Stimulated activated CD8-positive, alpha-beta memory T cell treated with anti-CD3 and anti-CD28 coated beads, Interleukin-4, amount 100 ng/mL, for 24 hours (primary cell): ENCODE results near the gene PCGF3.
"Not testable (repeated sequence)": the region's sequence is repeated elsewhere in the genome, so short reads cannot be mapped to it uniquely, and the experiment has no call there.

Source experiments
- DNase-seq: peaks from one replicate; pipeline ENCODE4 v3.0.0-alpha.2; 2020; ENCODE audit warnings: low read depth

Gene PCGF3

GRCh38 chr4:683247-683897, 22.3 kb upstream of the PCGF3 start:
- no peak for DNase-seq

- DNase-seq = no peak
Measured at GRCh38 chr4:683982-684622, 21.5 kb upstream of the PCGF3 start.

GRCh38 chr4:684623-685327, 20.9 kb upstream of the PCGF3 start:
- no peak for DNase-seq

GRCh38 chr4:685679-686412, 19.8 kb upstream of the PCGF3 start:
- no peak for DNase-seq

- no peak for DNase-seq
Measured at GRCh38 chr4:686413-687040, 19.1 kb upstream of the PCGF3 start.

GRCh38 chr4:687048-687970, 18.3 kb upstream of the PCGF3 start:
- DNase-seq = no peak

- no peak for DNase-seq
Measured at GRCh38 chr4:687971-688853, 17.4 kb upstream of the PCGF3 start.

GRCh38 chr4:688854-689681, 16.6 kb upstream of the PCGF3 start, which contains the start of gene SLC49A3:
Gene SLC49A3, minus strand, starts transcription at chr4:689151. Its CDS starts 24 bp downstream, at chr4:689127.
- no peak for DNase-seq

- DNase-seq = no peak
Measured at GRCh38 chr4:689723-690122, 15.9 kb upstream of the PCGF3 start.

GRCh38 chr4:692771-693554, 12.7 kb upstream of the PCGF3 start:
- no peak for DNase-seq

GRCh38 chr4:694341-694940, 11.2 kb upstream of the PCGF3 start:
- not testable (repeated sequence) for DNase-seq

GRCh38 chr4:699816-700580, 5.6 kb upstream of the PCGF3 start:
- no peak for DNase-seq

- DNase-seq = no peak
Measured at GRCh38 chr4:700587-701264, 4.9 kb upstream of the PCGF3 start.

GRCh38 chr4:702618-703048, 3.0 kb upstream of the PCGF3 start:
- DNase-seq = no peak

GRCh38 chr4:703336-704197, 2.1 kb upstream of the PCGF3 start:
- no peak for DNase-seq
